Sigmoid colon (tissue), 7 donors: ENCODE measurements around the gene ZYX. TPM values are rescaled to one million over a fixed set of nuclear protein-coding genes. Genes with fewer than 3 reads are reported as not detected.

Source experiments
- DNase-seq: peaks from one replicate; pipeline ENCODE4 v3.0.0-alpha.2; 2019
- H3K27ac ChIP-seq, 4 donors: fragments of 200-600 bp; sonication (generic); one replicate each; pipeline ENCODE4 v1.5.1; 2016 to 2019; ENCODE audit warnings: mild to moderate bottlenecking in 1 of 4
- H3K27me3 ChIP-seq, 3 donors: fragments of 200-600 bp; sonication (generic); one replicate each; pipeline ENCODE4 v1.5.1; 2019; ENCODE audit warnings: mild to moderate bottlenecking in 1 of 3
- H3K36me3 ChIP-seq, 4 donors: fragments of 200-600 bp; sonication (generic); one replicate each; pipeline ENCODE4 v1.5.1; 2016 to 2019
- H3K4me1 ChIP-seq, 4 donors: fragments of 200-600 bp; sonication (generic); one replicate each; pipeline ENCODE4 v1.5.1; 2017 to 2019
- H3K4me3 ChIP-seq, 4 donors: fragments of 200-600 bp; sonication (generic); one replicate each; pipeline ENCODE4 v1.5.1; 2017 to 2019; ENCODE audit warnings: mild to moderate bottlenecking in 2 of 4, moderate library complexity in 1 of 4
- H3K9me3 ChIP-seq, 4 donors: fragments of 200-600 bp in 3 of 4; sonication (generic) in 3 of 4; one replicate each; pipeline versions ENCODE4 v1.5.1 to v1.6.1; 2013 to 2019
- CTCF ChIP-seq, 4 experiments: fragments of 450-650 bp in 3 of 4; fragments of 200-600 bp in 1 of 4; IDR thresholded peaks; one replicate each; pipeline ENCODE4 v1.5.1; 2016 to 2019; ENCODE audit warnings: antibody characterized with exemption in 4 of 4, mild to moderate bottlenecking in 3 of 4, moderate library complexity in 2 of 4
- EP300 ChIP-seq, 4 donors: sonication (generic); formaldehyde crosslinking; IDR thresholded peaks; one replicate each; pipeline ENCODE4 v1.6.1; 2017; ENCODE audit warnings: antibody characterized with exemption in 4 of 4
- POLR2A ChIP-seq, 2 donors: fragments of 450-650 bp; IDR thresholded peaks; one replicate each; pipeline ENCODE4 v1.6.1; 2016; ENCODE audit warnings: antibody characterized with exemption in 2 of 2, mild to moderate bottlenecking in 2 of 2, moderate library complexity in 2 of 2
- POLR2AphosphoS5 ChIP-seq, 4 donors: sonication (generic); formaldehyde crosslinking; IDR thresholded peaks; one replicate each; pipeline ENCODE4 v1.6.1; 2017; ENCODE audit warnings: antibody characterized with exemption in 4 of 4
- WGBS, 2 donors: extraction: QIAGEN DNeasy Blood & Tissue Kit; methylation state at CpG; one replicate each; pipeline ENCODE4 v1.1.7; 2013; 5-methylcytosine and 5-hydroxymethylcytosine counted together
- intact Hi-C: fragments of 100-400 bp; cut with DNase I; formaldehyde crosslinking; loops from one replicate; pipeline ENCODE4 v1.15.1; 2023
- polyA plus RNA-seq, 3 donors: library from polyadenylated mRNA; stranded (reverse); fragments of 200-250 nt; gene quantifications; one replicate each; pipeline ENCODE4 v1.2.3, GENCODE V29; 2013
- total RNA-seq, 4 donors: library from RNA; depleted of rRNA; stranded (reverse); fragments of >200 nt; gene quantifications; one replicate each; pipeline ENCODE4 v1.1.0, GENCODE V29; 2016
- donor health status: healthy with polysubstance abuse.
- donor health status: Bipolar disorder and iron deficiency.
- donor health status: healthy.

ZYX gene
- total and polyA plus RNA-seq, 7 donors = 34.4 to 218 (median 82.4) TPM

GRCh38 chr7:143384661-143385631, 3.8 kb downstream of the ZYX start:
- H3K9me3 ChIP-seq = no peaks in the 10 kb centered on the region
- peaks cover 0 to 78% (median 75%) of the 10 kb centered on the region in 4 donors for H3K4me1 ChIP-seq
- DNase-seq = peak; percentile 65
- intact Hi-C loops = loop anchor here (5.0 to 10.0 kb wide), 5 partner anchors 32 to 530 kb away; partner anchors contain the start of genes CASP2, EPHB6, GSTK1 and TCAF1
- H3K4me3 ChIP-seq = peak overlapping the region in 3 of 4 donors; percentile 90 to 100 (median 92)
- no peaks in the 10 kb centered on the region for H3K27me3 ChIP-seq
- 67 to 86% methylated on average over 14 of the region's 14 CpGs for WGBS, 2 donors
- peaks cover 13 to 38% (median 27%) of the 10 kb centered on the region in 4 donors for H3K36me3 ChIP-seq
- H3K27ac ChIP-seq = peak overlapping the region; percentile 97 to 100 (median 100)
- peak in 2 of 4 donors; percentile 6 to 32 for TF ChIP-seq POLR2AphosphoS5 (IDR thresholded peaks at IDR 0.05)
- TF ChIP-seq CTCF (IDR thresholded peaks at IDR 0.05) = no peak
- no peak for TF ChIP-seq POLR2A (IDR thresholded peaks at IDR 0.05)

GRCh38 chr7:143385891-143386781, 5.0 kb downstream of the ZYX start:
- peak in 3 of 4 donors; percentile 37 to 44 (median 39) for TF ChIP-seq POLR2AphosphoS5 (IDR thresholded peaks at IDR 0.05)
- no peak for TF ChIP-seq EP300 (IDR thresholded peaks at IDR 0.05)
- H3K36me3 ChIP-seq = peaks cover 22 to 50% (median 39%) of the 10 kb centered on the region in 4 donors
- no peaks in the 10 kb centered on the region for H3K27me3 ChIP-seq
- DNase-seq = peak; percentile 77
- intact Hi-C loops = loop anchor here (10.0 kb wide), 2 partner anchors 519 to 531 kb away; partner anchors contain the start of genes EPHB6 and TCAF1
- peak overlapping the region in 2 of 4 donors; percentile 92 to 100 for H3K4me3 ChIP-seq
- 41 to 78% methylated on average over 19 of the region's 19 CpGs for WGBS, 2 donors
- no peaks in the 10 kb centered on the region for H3K9me3 ChIP-seq
- peak overlapping the region; percentile 97 to 100 (median 100) for H3K27ac ChIP-seq
- peaks cover 0 to 89% (median 86%) of the 10 kb centered on the region in 4 donors for H3K4me1 ChIP-seq

- no peaks in the 10 kb centered on the region for H3K27me3 ChIP-seq
- peaks cover 22 to 58% (median 40%) of the 10 kb centered on the region in 4 donors for H3K36me3 ChIP-seq
- peak in 1 of 4 donors; percentile 21 for TF ChIP-seq POLR2AphosphoS5 (IDR thresholded peaks at IDR 0.05)
- TF ChIP-seq POLR2A (IDR thresholded peaks at IDR 0.05) = no peak
- peak in 1 of 4 experiments; percentile 16 for TF ChIP-seq CTCF (IDR thresholded peaks at IDR 0.05)
- peak overlapping the region; percentile 97 to 100 (median 100) for H3K27ac ChIP-seq
- WGBS, 2 donors = 85 to 90% methylated on average over 23 of the region's 23 CpGs
- no peaks in the 10 kb centered on the region for H3K9me3 ChIP-seq
- peak overlapping the region in 1 of 4 donors; percentile 92 for H3K4me3 ChIP-seq
- peaks cover 0 to 98% (median 97%) of the 10 kb centered on the region in 4 donors for H3K4me1 ChIP-seq
- intact Hi-C loops = loop anchor here (10.0 kb wide), 2 partner anchors 517 to 533 kb away; partner anchors contain the start of genes EPHB6 and TCAF1
- DNase-seq = peak; percentile 68
These were observed 6.2 kb downstream of the ZYX start for GRCh38 chr7:143387156-143387975.

- H3K27ac ChIP-seq = peak overlapping the region; percentile 97 to 100 (median 100)
- H3K4me1 ChIP-seq = peaks cover 0 to 98% (median 97%) of the 10 kb centered on the region in 4 donors
- H3K9me3 ChIP-seq = no peaks in the 10 kb centered on the region
- no peak for TF ChIP-seq EP300 (IDR thresholded peaks at IDR 0.05)
- TF ChIP-seq CTCF (IDR thresholded peaks at IDR 0.05) = no peak
- TF ChIP-seq POLR2AphosphoS5 (IDR thresholded peaks at IDR 0.05) = no peak
- TF ChIP-seq POLR2A (IDR thresholded peaks at IDR 0.05) = no peak
- peak; percentile 63 for DNase-seq
- H3K4me3 ChIP-seq = no peak overlapping the region
- WGBS, 2 donors = 88 to 89% methylated on average over 10 of the region's 10 CpGs
- peaks cover 22 to 56% (median 37%) of the 10 kb centered on the region in 4 donors for H3K36me3 ChIP-seq
- intact Hi-C loops = loop anchor here (10.0 kb wide), 2 partner anchors 517 to 533 kb away; partner anchors contain the start of genes EPHB6 and TCAF1
- H3K27me3 ChIP-seq = no peaks in the 10 kb centered on the region
These were observed 6.9 kb downstream of the ZYX start for GRCh38 chr7:143388051-143388450.
